Mesenchymal stem cell (in vitro differentiated cells and primary cell): ENCODE measurements around the gene EMCN.

Experiments
- DNase-seq: peaks from one replicate; pipeline ENCODE4 v3.0.0-alpha.2; 2013
- H2AFZ ChIP-seq: one replicate; pipeline ENCODE4 v1.6.1; 2013; ENCODE audit warnings: low read depth, mild to moderate bottlenecking, control low read depth, inconsistent platforms, low read length, moderate library complexity
- H2AK5ac ChIP-seq: 2 replicates; pipeline ENCODE4 v1.6.1; 2013; ENCODE audit warnings: low read length, moderate library complexity, mild to moderate bottlenecking, inconsistent platforms; ENCODE audit not compliant: severe bottlenecking
- H2BK120ac ChIP-seq: one replicate; pipeline ENCODE4 v1.6.1; 2013; ENCODE audit warnings: low read depth, mild to moderate bottlenecking, inconsistent platforms, low read length, moderate library complexity
- H2BK12ac ChIP-seq, 2 experiments: one replicate each; pipeline ENCODE4 v1.6.1; 2013; ENCODE audit warnings: inconsistent platforms in 2 of 2, low read length in 2 of 2, mild to moderate bottlenecking in 2 of 2, moderate library complexity in 2 of 2, control low read depth in 1 of 2
- H2BK15ac ChIP-seq: one replicate; pipeline ENCODE4 v1.6.1; 2013; ENCODE audit warnings: mild to moderate bottlenecking, low read depth, inconsistent platforms; ENCODE audit not compliant: poor library complexity, severe bottlenecking
- H2BK5ac ChIP-seq: 2 replicates; pipeline ENCODE4 v1.6.1; 2013; ENCODE audit warnings: low read depth, mild to moderate bottlenecking, low read length, control low read depth, inconsistent platforms; ENCODE audit not compliant: poor library complexity, severe bottlenecking
- H3K14ac ChIP-seq, 2 experiments: one replicate each; pipeline ENCODE4 v1.6.1; 2013; ENCODE audit warnings: inconsistent platforms in 2 of 2, low read length in 2 of 2, control low read depth in 1 of 2, mild to moderate bottlenecking in 1 of 2, moderate library complexity in 1 of 2
- H3K18ac ChIP-seq, 2 experiments: one replicate each; pipeline ENCODE4 v1.6.1; 2013; ENCODE audit warnings: inconsistent platforms in 2 of 2, low read length in 2 of 2, control low read depth in 1 of 2, low read depth in 1 of 2, mild to moderate bottlenecking in 1 of 2
- H3K23ac ChIP-seq, 2 experiments: one replicate each; pipeline ENCODE4 v1.6.1; 2013; ENCODE audit warnings: inconsistent platforms in 2 of 2, low read length in 2 of 2, mild to moderate bottlenecking in 2 of 2, moderate library complexity in 2 of 2, control low read depth in 1 of 2
- H3K27ac ChIP-seq: 2 replicates; pipeline ENCODE4 v1.5.1; 2013; ENCODE audit warnings: mild to moderate bottlenecking, moderate library complexity, low read length, control low read depth, inconsistent platforms; ENCODE audit not compliant: poor library complexity, severe bottlenecking
- H3K27me3 ChIP-seq, 2 experiments: 2 replicates each; pipeline versions ENCODE4 v1.6.1 to v1.7.0; 2013; ENCODE audit warnings: low read length in 2 of 2, mild to moderate bottlenecking in 2 of 2, moderate library complexity in 2 of 2, control low read depth in 1 of 2, inconsistent platforms in 1 of 2; ENCODE audit not compliant: control insufficient read depth in 1 of 2, insufficient read depth in 1 of 2
- H3K36me3 ChIP-seq, 2 experiments: 2 replicates each; pipeline versions ENCODE4 v1.6.1 to v1.7.0; 2013; ENCODE audit warnings: low read length in 2 of 2, control low read depth in 1 of 2, inconsistent platforms in 1 of 2, low read depth in 1 of 2, mild to moderate bottlenecking in 1 of 2; ENCODE audit not compliant: insufficient read depth in 2 of 2, control insufficient read depth in 1 of 2
- H3K4ac ChIP-seq, 2 experiments: one replicate each; pipeline ENCODE4 v1.6.1; 2013; ENCODE audit warnings: inconsistent platforms in 2 of 2, low read length in 2 of 2, mild to moderate bottlenecking in 2 of 2, moderate library complexity in 2 of 2, control low read depth in 1 of 2, low read depth in 1 of 2
- H3K4me1 ChIP-seq: 2 replicates; pipeline ENCODE4 v1.6.1; 2013; ENCODE audit warnings: low read depth, low read length, control low read depth; ENCODE audit not compliant: control insufficient read depth, insufficient read depth
- H3K4me2 ChIP-seq: 2 replicates; pipeline ENCODE4 v1.6.1; 2013; ENCODE audit warnings: low read length, mild to moderate bottlenecking, inconsistent platforms; ENCODE audit not compliant: poor library complexity, severe bottlenecking
- H3K4me3 ChIP-seq, 2 experiments: 2 replicates each; pipeline versions ENCODE4 v1.5.1 to v1.7.0; 2013; ENCODE audit warnings: low read length in 2 of 2, mild to moderate bottlenecking in 2 of 2, control low read depth in 1 of 2, low read depth in 1 of 2; ENCODE audit not compliant: insufficient read depth in 1 of 2
- H3K79me1 ChIP-seq: replicated peaks from 2 replicates; pipeline ENCODE4 v1.6.1; 2013; ENCODE audit warnings: mild to moderate bottlenecking, control low read depth, low read length, inconsistent platforms; ENCODE audit not compliant: poor library complexity, severe bottlenecking
- H3K9ac ChIP-seq: 2 replicates; pipeline ENCODE4 v1.7.0; 2013; ENCODE audit warnings: mild to moderate bottlenecking, low read length, moderate library complexity
- H3K9me3 ChIP-seq: 2 replicates; pipeline ENCODE4 v1.7.0; 2013; ENCODE audit warnings: mild to moderate bottlenecking, low read length; ENCODE audit not compliant: control insufficient read depth
- H4K8ac ChIP-seq: one replicate; pipeline ENCODE4 v1.6.1; 2013; ENCODE audit warnings: inconsistent platforms, mild to moderate bottlenecking, low read length, moderate library complexity
- H4K91ac ChIP-seq: one replicate; pipeline ENCODE4 v1.6.1; 2013; ENCODE audit warnings: mild to moderate bottlenecking, low read length, inconsistent platforms
- WGBS: methylation state at CpG from one replicate; pipeline ENCODE4 v1.1.7; 2013; ENCODE audit warnings: mixed read lengths; 5-methylcytosine and 5-hydroxymethylcytosine counted together

The EMCN gene

GRCh38 chr4:100489305-100489704, 28.5 kb downstream of the EMCN start:
- no peak overlapping the region for H3K4ac ChIP-seq
- H2AFZ ChIP-seq: no peak overlapping the region
- H3K79me1 ChIP-seq: no peaks in the 10 kb centered on the region
- no peak overlapping the region for H3K23ac ChIP-seq
- no peaks in the 10 kb centered on the region for H3K27me3 ChIP-seq
- H2BK15ac ChIP-seq: no peak overlapping the region
- no peak overlapping the region for H3K4me2 ChIP-seq
- no peak overlapping the region for H2BK120ac ChIP-seq
- H3K18ac ChIP-seq: no peak overlapping the region
- H3K4me1 ChIP-seq: no peaks in the 10 kb centered on the region
- H3K27ac ChIP-seq: no peak overlapping the region
- H3K9me3 ChIP-seq: peaks cover 14% of the 10 kb centered on the region
- H3K14ac ChIP-seq: no peak overlapping the region
- H2BK5ac ChIP-seq: no peak overlapping the region
- no peak overlapping the region for H4K91ac ChIP-seq
- no peak overlapping the region for H4K8ac ChIP-seq
- no peaks in the 10 kb centered on the region for H3K36me3 ChIP-seq
- no peak overlapping the region for H2BK12ac ChIP-seq
- no peak overlapping the region for H2AK5ac ChIP-seq
- H3K9ac ChIP-seq: no peak overlapping the region
- peak; percentile 30 for DNase-seq
- no peak overlapping the region for H3K4me3 ChIP-seq

DNA sequence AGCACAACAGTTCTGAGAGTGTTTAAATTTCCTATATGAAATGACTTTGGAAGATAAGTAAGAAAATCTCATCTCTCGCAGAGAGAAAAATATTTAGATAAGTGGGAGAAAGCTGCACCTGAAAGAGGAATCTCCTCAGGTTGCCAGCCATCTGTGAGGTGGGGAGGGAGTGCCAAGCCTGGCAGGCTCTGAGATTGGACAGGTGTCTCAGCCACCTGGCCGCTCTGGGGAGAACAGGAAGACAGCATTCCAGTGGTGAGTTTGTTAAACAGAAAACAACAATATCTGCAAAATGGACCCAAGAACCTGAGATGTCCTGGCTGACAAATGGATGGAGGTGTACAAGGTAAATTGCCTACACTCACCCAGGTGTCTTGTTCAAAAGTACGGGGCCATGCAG, 31.3 kb downstream of the EMCN start:
- Histone ChIP-seq H3K4me3 (no peak overlapping the region), H3K27ac (no peak overlapping the region), H3K23ac (no peak overlapping the region), H3K27me3 (no peaks in the 10 kb centered on the region), H2BK12ac (no peak overlapping the region), H3K4ac (no peak overlapping the region), H2AFZ (no peak overlapping the region), H3K14ac (no peak overlapping the region), H3K4me2 (no peak overlapping the region), H2BK15ac (no peak overlapping the region), H2BK5ac (no peak overlapping the region), H2AK5ac (no peak overlapping the region), H3K9ac (no peak overlapping the region), H2BK120ac (no peak overlapping the region), H3K79me1 (no peaks in the 10 kb centered on the region), H3K9me3 (peaks cover 6% of the 10 kb centered on the region), H4K8ac (no peak overlapping the region), H4K91ac (no peak overlapping the region), H3K4me1 (no peaks in the 10 kb centered on the region), H3K36me3 (no peaks in the 10 kb centered on the region), H3K18ac (no peak overlapping the region)
- DNase-seq: no peak
- 99% methylated on average over 2 of the region's 3 CpGs for WGBS

- Histone ChIP-seq H3K4me3 (no peak overlapping the region), H3K14ac (no peak overlapping the region), H3K4ac (no peak overlapping the region), H2AFZ (no peak overlapping the region), H2BK120ac (no peak overlapping the region), H3K18ac (no peak overlapping the region), H4K91ac (no peak overlapping the region), H3K79me1 (no peaks in the 10 kb centered on the region), H2BK12ac (no peak overlapping the region), H3K23ac (no peak overlapping the region), H2BK15ac (no peak overlapping the region), H2BK5ac (no peak overlapping the region), H3K9ac (no peak overlapping the region), H3K27me3 (no peaks in the 10 kb centered on the region), H2AK5ac (no peak overlapping the region), H3K4me2 (no peak overlapping the region), H3K9me3 (no peaks in the 10 kb centered on the region), H3K27ac (no peak overlapping the region), H3K4me1 (no peaks in the 10 kb centered on the region), H3K36me3 (no peaks in the 10 kb centered on the region), H4K8ac (no peak overlapping the region)
- no peak for DNase-seq
- WGBS: 100% methylated on average over 1 of the region's 2 CpGs
Measured at GRCh38 chr4:100483796-100484195, 34.0 kb downstream of the EMCN start.

GRCh38 chr4:100479971-100480370, 37.9 kb downstream of the EMCN start:
- Histone ChIP-seq H3K18ac (no peak overlapping the region), H3K9me3 (no peaks in the 10 kb centered on the region), H3K23ac (no peak overlapping the region), H2BK12ac (no peak overlapping the region), H2BK5ac (no peak overlapping the region), H2AK5ac (no peak overlapping the region), H3K36me3 (no peaks in the 10 kb centered on the region), H3K27ac (no peak overlapping the region), H4K8ac (no peak overlapping the region), H2BK15ac (no peak overlapping the region), H3K4me3 (no peak overlapping the region), H3K4me2 (no peak overlapping the region), H3K9ac (no peak overlapping the region), H3K27me3 (no peaks in the 10 kb centered on the region), H3K4ac (no peak overlapping the region), H3K14ac (no peak overlapping the region), H3K79me1 (no peaks in the 10 kb centered on the region), H2AFZ (no peak overlapping the region), H3K4me1 (no peaks in the 10 kb centered on the region), H2BK120ac (no peak overlapping the region), H4K91ac (no peak overlapping the region)
- no peak for DNase-seq
- WGBS: no CpG with 5 or more reads among the region's 1 CpG
